Transverse colon (tissue), 4 donors: ENCODE data around the gene SLC24A3. TPM values are rescaled to one million over a fixed set of nuclear protein-coding genes. Genes with fewer than 3 reads are reported as not detected.

ENCODE experiments used
- DNase-seq: peaks from one replicate; pipeline ENCODE4 v3.0.0-alpha.2; 2019
- H3K27ac ChIP-seq, 4 donors: fragments of 200-600 bp; sonication (generic); 2 replicates each; pipeline ENCODE4 v1.5.1; 2016 to 2018; ENCODE audit warnings: inconsistent platforms in 4 of 4
- H3K27me3 ChIP-seq: fragments of 200-600 bp; sonication (generic); 2 replicates; pipeline ENCODE4 v1.5.1; 2017; ENCODE audit warnings: inconsistent platforms
- H3K36me3 ChIP-seq, 4 donors: fragments of 200-600 bp; sonication (generic); 2 replicates each; pipeline ENCODE4 v1.5.1; 2017 to 2019; ENCODE audit warnings: inconsistent platforms in 4 of 4
- H3K4me1 ChIP-seq, 4 donors: fragments of 200-600 bp; sonication (generic); 2 replicates each; pipeline ENCODE4 v1.5.1; 2017 to 2020; ENCODE audit warnings: inconsistent platforms in 4 of 4
- H3K4me3 ChIP-seq, 4 donors: fragments of 200-600 bp; sonication (generic); 1 replicate in 1 of 4; 2 replicates in 3 of 4; pipeline versions ENCODE4 v1.5.1 to v1.6.1; 2017 to 2019; ENCODE audit warnings: inconsistent platforms in 4 of 4
- H3K9me3 ChIP-seq, 2 donors: fragments of 200-600 bp; sonication (generic); 2 replicates each; pipeline ENCODE4 v1.5.1; 2017 to 2019; ENCODE audit warnings: inconsistent platforms in 2 of 2
- EP300 ChIP-seq: sonication (generic); formaldehyde crosslinking; IDR thresholded peaks from one replicate; pipeline ENCODE4 v1.6.1; 2017; ENCODE audit warnings: antibody characterized with exemption, low read depth
- POLR2A ChIP-seq: fragments of 450-650 bp; IDR thresholded peaks from one replicate; pipeline ENCODE4 v1.6.1; 2016; ENCODE audit warnings: antibody characterized with exemption, mild to moderate bottlenecking, moderate library complexity
- POLR2AphosphoS5 ChIP-seq, 3 donors: sonication (generic); formaldehyde crosslinking; IDR thresholded peaks; one replicate each; pipeline ENCODE4 v1.6.1; 2016; ENCODE audit warnings: antibody characterized with exemption in 3 of 3
- WGBS, 2 donors: methylation state at CpG; one replicate each; pipeline ENCODE4 v1.1.5; 2018; ENCODE audit warnings: low coverage in 1 of 2; 5-methylcytosine and 5-hydroxymethylcytosine counted together
- in situ Hi-C, 4 donors: fragments of 200-750 bp; cut with MboI; loops; one replicate each; pipeline versions ENCODE4 v1.15.0 to v1.15.1; 2017; ENCODE audit warnings: low sequenced_read_pairs in 3 of 4, low pct_ligation_motif_present in 1 of 4, low pct_unique_long_range_greater_than_20kb in 1 of 4
- intact Hi-C: fragments of 100-400 bp; cut with DNase I; formaldehyde crosslinking; loops from one replicate; pipeline ENCODE4 v1.15.1; 2023; ENCODE audit warnings: low total_unique reads
- total RNA-seq, 4 donors: library from RNA; depleted of rRNA; stranded (reverse); fragments of >200 nt; gene quantifications; one replicate each; pipeline ENCODE4 v1.1.0, GENCODE V29; 2016
- TF ChIP-seq, protein P1 (sequence below), 5 experiments: fragments of 200-600 bp in 3 of 5; fragments of 450-650 bp in 2 of 5; sonication (generic) in 3 of 5; IDR thresholded peaks; 1 replicate in 2 of 5; 2 replicates in 3 of 5; pipeline ENCODE4 v1.5.1; 2016 to 2017; ENCODE audit warnings: antibody characterized with exemption in 5 of 5, inconsistent platforms in 3 of 5, mild to moderate bottlenecking in 2 of 5, moderate library complexity in 1 of 5

Gene SLC24A3
- total RNA-seq, 4 donors from 2014 or later, result 4.4 to 6.7 (median 4.6) TPM

DNA sequence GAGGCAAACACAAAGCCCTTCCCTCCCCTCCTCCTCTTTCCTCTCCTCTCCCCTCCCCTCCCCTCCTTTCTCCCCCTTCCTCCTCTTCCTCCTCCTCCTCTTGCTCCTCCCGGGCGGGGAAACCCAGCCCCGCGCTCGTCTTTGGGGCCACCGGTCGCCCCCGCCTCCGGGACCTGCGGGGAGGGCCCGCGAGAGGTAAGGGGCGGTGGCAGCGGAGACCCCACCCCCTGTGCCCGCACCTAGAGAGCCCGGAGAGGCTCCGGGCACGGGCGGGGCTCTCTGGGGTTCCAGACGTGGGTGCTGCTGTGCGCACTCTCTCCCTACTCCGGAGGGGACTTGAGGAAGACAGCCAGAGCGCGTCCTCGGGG, 545.7 kb downstream of the SLC24A3 start, which contains the start of gene RIN2:
Gene RIN2, plus strand, starts transcription at position 126 of the 368 bp plus-strand sequence. CDS start 131,344 bp downstream, outside the sequence.
- H3K36me3 ChIP-seq, result no peaks in the 10 kb centered on the region
- DNase-seq, result peak; percentile 82
- TF ChIP-seq, protein P1, sequence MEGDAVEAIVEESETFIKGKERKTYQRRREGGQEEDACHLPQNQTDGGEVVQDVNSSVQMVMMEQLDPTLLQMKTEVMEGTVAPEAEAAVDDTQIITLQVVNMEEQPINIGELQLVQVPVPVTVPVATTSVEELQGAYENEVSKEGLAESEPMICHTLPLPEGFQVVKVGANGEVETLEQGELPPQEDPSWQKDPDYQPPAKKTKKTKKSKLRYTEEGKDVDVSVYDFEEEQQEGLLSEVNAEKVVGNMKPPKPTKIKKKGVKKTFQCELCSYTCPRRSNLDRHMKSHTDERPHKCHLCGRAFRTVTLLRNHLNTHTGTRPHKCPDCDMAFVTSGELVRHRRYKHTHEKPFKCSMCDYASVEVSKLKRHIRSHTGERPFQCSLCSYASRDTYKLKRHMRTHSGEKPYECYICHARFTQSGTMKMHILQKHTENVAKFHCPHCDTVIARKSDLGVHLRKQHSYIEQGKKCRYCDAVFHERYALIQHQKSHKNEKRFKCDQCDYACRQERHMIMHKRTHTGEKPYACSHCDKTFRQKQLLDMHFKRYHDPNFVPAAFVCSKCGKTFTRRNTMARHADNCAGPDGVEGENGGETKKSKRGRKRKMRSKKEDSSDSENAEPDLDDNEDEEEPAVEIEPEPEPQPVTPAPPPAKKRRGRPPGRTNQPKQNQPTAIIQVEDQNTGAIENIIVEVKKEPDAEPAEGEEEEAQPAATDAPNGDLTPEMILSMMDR (IDR thresholded peaks at IDR 0.05), result no peak
- TF ChIP-seq POLR2AphosphoS5 (IDR thresholded peaks at IDR 0.05) (peak; percentile 7 to 77 (median 71)), POLR2A (peak; percentile 79), EP300 (no peak)
- peaks cover 13 to 32% (median 24%) of the 10 kb centered on the region in 4 donors for H3K4me1 ChIP-seq
- in situ Hi-C loops (no loop called here), intact Hi-C loops (no loop called here)
- H3K27ac ChIP-seq, result peak within 1 kb of the TSS; percentile 94 to 98 (median 96)
- H3K27me3 ChIP-seq, result no peaks in the 10 kb centered on the region
- 2% methylated on average over 25 of the region's 25 CpGs; no CpG with 5 or more reads in 1 of the 2 donors for WGBS, 2 donors
- peak within 1 kb of the TSS; percentile 56 to 74 (median 66) for H3K4me3 ChIP-seq
- H3K9me3 ChIP-seq, result no peaks in the 10 kb centered on the region

DNA sequence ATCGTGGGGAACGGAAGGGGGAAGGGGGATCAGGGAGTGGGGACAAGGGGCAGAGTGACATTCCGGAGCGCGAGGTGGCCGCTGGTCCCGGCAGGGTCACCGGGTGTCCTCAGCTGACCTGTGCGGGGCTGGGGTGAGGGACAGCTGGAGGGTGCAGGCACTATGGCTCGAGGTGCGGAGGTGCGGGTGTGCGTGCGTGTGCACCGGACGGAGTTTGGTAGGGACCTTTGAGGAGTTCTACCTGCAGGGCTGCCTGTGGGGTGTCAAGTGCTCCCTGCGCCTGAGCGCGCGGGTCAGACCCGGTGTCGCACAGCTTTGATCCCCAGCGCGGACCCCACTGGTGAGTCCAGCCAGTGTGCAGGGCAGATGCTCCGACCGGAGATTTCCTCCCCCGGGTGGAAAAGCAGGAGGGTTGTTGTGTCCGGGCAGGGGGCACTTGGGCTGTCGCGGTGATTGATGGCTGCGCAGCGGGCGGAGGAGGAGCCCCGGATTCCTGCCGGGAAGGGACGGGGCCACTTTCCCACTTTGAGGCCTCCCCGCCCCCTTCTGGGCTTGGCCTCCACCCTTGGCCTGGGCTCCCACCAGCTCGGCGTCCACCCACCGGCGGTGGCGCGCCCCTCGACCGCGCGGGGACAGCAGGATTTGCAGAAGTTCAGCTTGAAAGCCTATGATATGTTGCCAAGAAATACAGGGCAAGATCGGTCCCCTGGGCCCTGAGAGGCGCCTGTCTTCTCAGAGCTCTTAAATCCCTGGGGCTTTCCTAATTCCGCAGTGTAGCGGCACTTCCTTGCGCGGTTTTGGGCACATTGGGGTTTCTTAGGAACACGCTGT, 546.3 kb downstream of the SLC24A3 start:
- in situ Hi-C loops (no loop called here), intact Hi-C loops (no loop called here)
- DNase-seq, result peak; percentile 59
- Histone ChIP-seq H3K4me1 (peaks cover 13 to 32% (median 24%) of the 10 kb centered on the region in 4 donors), H3K27me3 (no peaks in the 10 kb centered on the region), H3K27ac (peak overlapping the region; percentile 94 to 98 (median 96)), H3K9me3 (no peaks in the 10 kb centered on the region), H3K36me3 (no peaks in the 10 kb centered on the region), H3K4me3 (peak overlapping the region; percentile 56 to 74 (median 66))
- peak in 1 of 3 donors; percentile 13 for TF ChIP-seq POLR2AphosphoS5 (IDR thresholded peaks at IDR 0.05)
- TF ChIP-seq, protein P1 (IDR thresholded peaks at IDR 0.05), result no peak
- 3% methylated on average over 35 of the region's 54 CpGs; no CpG with 5 or more reads in 1 of the 2 donors for WGBS, 2 donors

DNA sequence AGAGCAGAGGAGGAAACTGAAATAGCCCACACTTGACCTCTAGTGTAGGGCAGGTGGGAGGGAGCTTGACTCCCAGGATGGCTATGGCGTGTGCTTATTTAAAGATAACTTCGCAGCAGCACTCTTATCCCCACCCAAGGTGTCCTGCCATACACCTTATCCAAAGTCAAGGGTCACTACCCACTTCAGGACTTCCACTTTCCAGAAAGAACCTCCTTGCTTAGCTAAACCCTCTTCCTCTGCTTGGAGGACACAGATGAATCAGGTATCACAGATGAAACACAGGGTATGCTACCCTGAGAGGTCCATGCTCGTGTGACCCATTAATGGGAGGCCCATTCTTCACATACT, 547.9 kb downstream of the SLC24A3 start:
- DNase-seq, result no peak
- no peak overlapping the region for H3K4me3 ChIP-seq

DNA sequence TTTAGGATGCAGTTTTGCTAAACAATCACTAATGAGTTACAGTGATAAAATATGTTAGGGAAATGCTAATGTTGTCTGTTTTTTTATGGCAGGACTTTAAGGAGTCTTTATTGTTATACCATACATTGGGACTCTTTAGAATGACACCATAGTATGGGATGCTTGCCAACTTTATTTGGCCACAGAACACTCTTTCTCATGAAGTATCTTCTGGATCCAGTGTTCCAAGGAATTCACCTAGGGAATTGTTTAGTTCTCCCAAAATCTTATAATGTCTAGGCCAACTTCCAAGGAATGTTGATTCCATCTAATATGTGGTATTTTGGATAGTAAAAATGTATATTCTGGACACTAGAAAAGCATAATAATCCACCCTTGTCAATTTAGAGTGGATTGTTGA, 548.9 kb downstream of the SLC24A3 start:
- Histone ChIP-seq H3K4me3 (no peak overlapping the region), H3K4me1 (peaks cover 10 to 39% (median 27%) of the 10 kb centered on the region in 4 donors), H3K27me3 (no peaks in the 10 kb centered on the region), H3K27ac (no peak overlapping the region), H3K9me3 (no peaks in the 10 kb centered on the region), H3K36me3 (no peaks in the 10 kb centered on the region)
- DNase-seq, result no peak
- intact Hi-C loops (no loop called here), in situ Hi-C loops (no loop called here)
- no peak for TF ChIP-seq POLR2AphosphoS5 (IDR thresholded peaks at IDR 0.05)
- TF ChIP-seq, protein P1 (IDR thresholded peaks at IDR 0.05), result no peak
- no peak for TF ChIP-seq POLR2A
- no peak for TF ChIP-seq EP300

More for the DNA sequence above, 547.9 kb downstream of the SLC24A3 start:
- Histone ChIP-seq H3K9me3 (no peaks in the 10 kb centered on the region), H3K27ac (peak overlapping the region; percentile 94 to 98 (median 96)), H3K27me3 (no peaks in the 10 kb centered on the region), H3K4me1 (peaks cover 13 to 39% (median 27%) of the 10 kb centered on the region in 4 donors), H3K36me3 (no peaks in the 10 kb centered on the region)
- intact Hi-C loops (no loop called here), in situ Hi-C loops (no loop called here)
- TF ChIP-seq, protein P1 (IDR thresholded peaks at IDR 0.05), result no peak
- TF ChIP-seq EP300 (no peak), POLR2AphosphoS5 (IDR thresholded peaks at IDR 0.05) (no peak), POLR2A (no peak)
- 84 to 93% methylated on average over 2 to 3 of the region's 3 CpGs for WGBS, 2 donors
